HepG2 (cell line): ENCODE results near the gene SLC26A2. TPM values are rescaled to one million over a fixed set of nuclear protein-coding genes. Genes with fewer than 3 reads are reported as not detected.
A peak's percentile ranks its signal among the peaks of the same experiment; 100 is the strongest.

Experiments
- EP300 ChIP-seq, 3 experiments: sonication (generic) in 1 of 3; formaldehyde crosslinking in 1 of 3; IDR thresholded peaks; 2 replicates each; pipeline versions ENCODE4 v1.5.1 to v1.6.1; 2011 to 2020; ENCODE audit warnings: low read depth in 2 of 3, low read length in 2 of 3, borderline replicate concordance in 1 of 3, improper control_type of control experiment in 1 of 3, mild to moderate bottlenecking in 1 of 3, missing genetic modification reagents in 1 of 3, moderate library complexity in 1 of 3
- FOXO4 ChIP-seq: sonication (generic); formaldehyde crosslinking; conservative IDR thresholded peaks from 2 replicates; pipeline ENCODE4 v1.8.1; 2023; ENCODE audit warnings: missing genetic modification reagents
- HMG20A ChIP-seq: IDR thresholded peaks from 2 replicates; pipeline ENCODE4 v1.6.1; 2016; ENCODE audit warnings: borderline replicate concordance
- PAXIP1 ChIP-seq: sonication (generic); formaldehyde crosslinking; conservative IDR thresholded peaks from 2 replicates; pipeline ENCODE4 v1.4.0; 2020; ENCODE audit warnings: mild to moderate bottlenecking, missing genetic modification reagents, moderate library complexity
- PRDM10 ChIP-seq: sonication (generic); formaldehyde crosslinking; IDR thresholded peaks from 2 replicates; pipeline ENCODE4 v1.4.0; 2020; ENCODE audit warnings: low read depth, missing genetic modification reagents
- RXRB ChIP-seq: IDR thresholded peaks from 2 replicates; pipeline ENCODE4 v1.6.1; 2016; ENCODE audit warnings: borderline replicate concordance, missing genetic modification reagents, missing compliant biosample characterization
- ZNF264 ChIP-seq: sonication (generic); formaldehyde crosslinking; IDR thresholded peaks from 2 replicates; pipeline ENCODE4 v1.4.0; 2020; ENCODE audit warnings: missing genetic modification reagents
- ZNF367 ChIP-seq: sonication (generic); formaldehyde crosslinking; IDR thresholded peaks from 2 replicates; pipeline ENCODE4 v1.4.0; 2020; ENCODE audit warnings: missing genetic modification reagents, borderline replicate concordance
- ZNF883 ChIP-seq: sonication (generic); formaldehyde crosslinking; IDR thresholded peaks from 2 replicates; pipeline ENCODE4 v1.5.1; 2020; ENCODE audit warnings: mild to moderate bottlenecking, missing genetic modification reagents; ENCODE audit errors: not compliant biosample characterization
- polyA plus RNA-seq, 8 experiments: library from polyadenylated mRNA; depleted of rRNA in 3 of 8; stranded (reverse) in 7 of 8; unstranded in 1 of 8; fragments of >200 nt; fragmentation: Illumina TruSeq in 4 of 8; extraction: Trizol in 4 of 8; gene quantifications; 2 replicates each; pipeline versions ENCODE4 v1.2.1 to v1.2.3, GENCODE V29; 2011 to 2016; ENCODE audit warnings: low read depth in 4 of 8, missing spikeins in 1 of 8, mixed read lengths in 1 of 8; ENCODE audit not compliant: insufficient read depth in 1 of 8
- total RNA-seq, 5 experiments: library from RNA; depleted of rRNA; stranded (reverse); fragments of >200 nt; fragmentation: Illumina TruSeq; extraction: Trizol; gene quantifications; 2 replicates each; pipeline ENCODE4 v1.2.3, GENCODE V29; 2016; ENCODE audit warnings: low read depth in 1 of 5

The SLC26A2 gene
- total and polyA plus RNA-seq, 2 of the 13 experiments (the other 11 are each of a cell fraction or from before 2014, with no cell fraction given), result 2.2 to 7.9 TPM

GRCh38 chr5:149999866-150000255 lies 39.3 kb downstream of the SLC26A2 start (continued):
- no peak for TF ChIP-seq PAXIP1 (CRISPR knock-in tag)
- peak; percentile 11 for TF ChIP-seq ZNF883 (CRISPR knock-in tag)
- TF ChIP-seq EP300 (IDR thresholded peaks at IDR 0.05; ENCODE audit: low read depth in 2 of 2, low read length in 2 of 2), result no peak
- TF ChIP-seq EP300 (CRISPR knock-in tag; IDR thresholded peaks at IDR 0.05; ENCODE audit: borderline replicate concordance), result no peak
- TF ChIP-seq FOXO4 (CRISPR knock-in tag), result 0 out of 2 replicates have a peak, but pooled peaks have one; percentile 90
- TF ChIP-seq PRDM10, result no peak
- no peak for TF ChIP-seq ZNF264 (CRISPR knock-in tag)
- no peak for TF ChIP-seq ZNF367 (CRISPR knock-in tag)
- TF ChIP-seq HMG20A (CRISPR knock-in tag), result no peak
- TF ChIP-seq RXRB (CRISPR knock-in tag), result no peak
